Stimulated activated memory B cell treated with anti-CD40 and anti-IgM and Interleukin-4, amounts not matched to agents 10 μg/mL and 1 μg/mL and 100 μg/mL, for 72 hours (primary cell): ENCODE data around the gene PTPRM.

Source experiments
- ATAC-seq: fragments of 150-1000 bp; cut with Tn5 transposase; 2 replicates; pipeline ENCODE4 v1.10.0; 2021
- H3K27ac Mint-ChIP-seq: one replicate; pipeline ENCODE4 v1.8.0; 2022; ENCODE audit warnings: mild to moderate bottlenecking, mixed read lengths
- H3K27me3 Mint-ChIP-seq: one replicate; pipeline ENCODE4 v1.8.0; 2022; ENCODE audit warnings: mixed read lengths
- H3K36me3 Mint-ChIP-seq: one replicate; pipeline ENCODE4 v1.8.0; 2022; ENCODE audit warnings: mixed read lengths
- H3K4me1 Mint-ChIP-seq: one replicate; pipeline ENCODE4 v1.8.0; 2022; ENCODE audit warnings: mixed read lengths
- H3K4me3 Mint-ChIP-seq: one replicate; pipeline ENCODE4 v1.8.0; 2022; ENCODE audit warnings: mild to moderate bottlenecking, moderate library complexity, mixed read lengths
- H3K9me3 Mint-ChIP-seq: one replicate; pipeline ENCODE4 v1.8.0; 2022; ENCODE audit warnings: mixed read lengths

Gene PTPRM

DNA sequence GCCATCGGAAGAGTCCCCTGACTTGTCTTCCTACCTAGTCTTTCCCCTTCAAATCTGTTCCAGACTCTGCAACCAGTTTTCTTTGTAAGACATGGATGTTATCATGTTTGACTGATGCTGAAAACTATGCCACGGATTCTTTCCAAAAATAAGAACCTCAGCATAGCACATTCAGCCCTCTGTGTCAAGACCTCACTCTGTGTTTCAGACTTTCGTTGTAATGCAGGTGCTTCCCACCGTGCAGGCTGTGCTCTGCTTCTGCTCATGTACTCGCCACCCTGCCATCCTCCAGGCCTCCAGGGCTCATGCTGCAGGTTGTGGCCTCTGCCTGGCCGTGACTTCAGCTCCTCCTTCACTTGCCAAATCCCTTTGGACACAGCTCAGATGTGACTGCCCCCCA is 695.1 kb downstream of the PTPRM start:
- H3K27me3 Mint-ChIP-seq, result no peaks in the 10 kb centered on the region
- no peak for ATAC-seq
- no peak overlapping the region for H3K4me3 Mint-ChIP-seq
- no peaks in the 10 kb centered on the region for H3K4me1 Mint-ChIP-seq
- H3K9me3 Mint-ChIP-seq, result no peaks in the 10 kb centered on the region
- H3K27ac Mint-ChIP-seq, result no peak overlapping the region
- H3K36me3 Mint-ChIP-seq, result no peaks in the 10 kb centered on the region

DNA sequence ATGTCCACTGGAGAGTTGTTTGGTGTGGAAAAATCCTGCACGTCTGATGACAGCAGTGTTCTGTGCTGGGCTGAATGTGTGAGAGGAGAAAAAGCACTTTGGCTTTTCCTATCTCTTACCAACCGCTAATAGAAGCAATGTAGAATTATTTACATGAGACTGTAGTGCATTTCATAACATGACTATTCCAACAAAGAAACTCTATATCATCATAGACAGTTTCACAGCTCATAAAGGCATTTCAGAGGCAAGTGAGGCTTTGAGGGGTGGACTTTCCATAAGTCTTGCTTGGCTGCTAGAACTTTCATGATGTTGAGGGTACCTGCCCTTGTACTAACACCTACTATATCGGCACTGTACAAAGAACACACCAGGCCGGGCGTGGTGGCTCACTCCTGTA is 697.0 kb downstream of the PTPRM start:
- Mint-ChIP-seq H3K9me3 (no peaks in the 10 kb centered on the region), H3K27ac (no peak overlapping the region), H3K27me3 (no peaks in the 10 kb centered on the region), H3K36me3 (no peaks in the 10 kb centered on the region), H3K4me1 (no peaks in the 10 kb centered on the region), H3K4me3 (no peak overlapping the region)
- ATAC-seq, result no peak

DNA sequence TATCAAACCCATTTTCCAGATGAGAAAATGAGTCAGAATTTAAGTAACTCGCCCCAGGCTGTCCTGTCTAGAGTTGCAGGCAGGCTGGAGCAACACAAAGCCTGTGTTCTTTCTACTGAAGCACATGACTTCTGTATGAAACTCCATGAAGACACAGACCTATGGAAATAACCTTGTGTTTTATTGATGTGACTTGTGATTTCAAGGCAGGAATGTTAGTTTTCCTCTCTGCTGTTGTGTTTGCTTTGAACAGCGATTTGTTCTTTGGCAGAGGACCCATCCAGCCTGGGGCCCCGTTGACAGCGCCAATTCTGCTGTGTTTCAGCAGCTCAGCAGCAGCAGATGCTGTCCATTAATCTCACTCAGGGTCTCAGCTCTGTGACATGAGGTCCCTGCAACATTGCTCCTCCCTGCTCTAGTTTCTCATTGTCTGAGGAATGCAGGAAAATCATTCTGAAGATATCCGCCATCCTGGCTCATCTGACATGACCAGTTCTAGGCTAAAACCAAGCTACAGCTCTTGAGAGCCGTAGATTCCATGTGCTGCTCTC is 697.8 kb downstream of the PTPRM start:
- no peak overlapping the region for H3K27ac Mint-ChIP-seq
- H3K4me3 Mint-ChIP-seq, result no peak overlapping the region
- ATAC-seq, result no peak
- no peaks in the 10 kb centered on the region for H3K27me3 Mint-ChIP-seq
- no peaks in the 10 kb centered on the region for H3K4me1 Mint-ChIP-seq
- no peaks in the 10 kb centered on the region for H3K36me3 Mint-ChIP-seq
- H3K9me3 Mint-ChIP-seq, result no peaks in the 10 kb centered on the region

DNA sequence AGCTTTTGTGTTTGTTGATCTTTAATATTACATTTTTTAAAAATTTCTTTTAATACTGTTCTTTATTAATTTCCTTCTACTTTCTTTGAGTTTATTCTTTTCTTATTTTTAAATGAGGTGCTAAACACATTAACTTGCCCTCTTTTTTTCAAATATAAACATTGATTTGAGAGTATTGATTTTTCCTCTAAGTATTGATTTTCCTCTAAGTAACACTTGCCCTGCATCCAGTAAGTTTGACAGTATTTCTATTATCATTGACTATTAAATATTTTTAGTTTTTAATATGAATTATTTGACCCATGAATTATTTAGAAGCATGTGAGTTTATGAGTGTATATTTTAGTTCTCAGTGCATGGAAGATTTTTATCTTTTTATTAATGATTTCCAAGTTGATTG is 705.1 kb downstream of the PTPRM start:
- no peaks in the 10 kb centered on the region for H3K27me3 Mint-ChIP-seq
- no peaks in the 10 kb centered on the region for H3K36me3 Mint-ChIP-seq
- ATAC-seq, result no peak
- peaks cover 3% of the 10 kb centered on the region for H3K9me3 Mint-ChIP-seq
- H3K27ac Mint-ChIP-seq, result no peak overlapping the region
- H3K4me3 Mint-ChIP-seq, result no peak overlapping the region
- no peaks in the 10 kb centered on the region for H3K4me1 Mint-ChIP-seq

DNA sequence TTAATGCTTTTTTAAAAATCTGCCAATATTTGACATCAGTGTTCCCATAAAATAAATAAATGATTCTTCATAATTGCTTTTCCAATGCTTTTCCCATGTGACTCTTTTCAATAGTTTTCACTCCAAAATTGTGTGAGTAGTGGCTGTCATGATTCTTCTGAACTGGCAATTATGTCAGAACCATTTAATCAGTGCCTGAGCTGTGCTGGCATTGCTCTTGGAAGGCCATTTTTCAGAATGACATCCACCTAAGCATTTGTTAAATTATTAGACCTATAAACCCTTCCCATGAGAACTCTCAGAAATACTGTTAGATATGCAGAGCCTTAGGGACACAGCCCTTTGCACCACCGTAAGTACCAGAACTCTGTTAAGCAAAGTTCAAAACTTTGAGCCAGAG is 707.3 kb downstream of the PTPRM start:
- H3K9me3 Mint-ChIP-seq, result peaks cover 3% of the 10 kb centered on the region
- no peak overlapping the region for H3K4me3 Mint-ChIP-seq
- H3K4me1 Mint-ChIP-seq, result no peaks in the 10 kb centered on the region
- ATAC-seq, result no peak
- H3K36me3 Mint-ChIP-seq, result no peaks in the 10 kb centered on the region
- no peaks in the 10 kb centered on the region for H3K27me3 Mint-ChIP-seq
- no peak overlapping the region for H3K27ac Mint-ChIP-seq

DNA sequence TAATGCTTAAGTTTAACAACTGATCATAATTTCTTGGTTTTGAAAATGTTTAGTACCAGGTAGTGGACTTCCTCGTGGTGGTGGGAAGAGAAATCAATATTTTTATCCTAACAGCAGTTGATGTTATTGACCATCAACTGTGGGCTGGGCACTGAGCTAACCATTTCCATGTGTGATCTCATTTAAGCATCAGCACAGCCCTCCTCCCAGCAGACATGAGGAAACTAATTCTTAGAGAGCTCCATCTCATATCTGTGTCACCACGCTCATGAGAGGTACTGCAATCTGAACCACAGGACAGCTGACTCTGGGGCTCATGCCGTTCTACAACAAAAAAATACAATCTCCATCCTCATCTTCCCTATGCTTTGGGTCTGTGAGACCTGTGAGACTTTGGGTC is 709.3 kb downstream of the PTPRM start:
- no peak for ATAC-seq
- H3K9me3 Mint-ChIP-seq, result no peaks in the 10 kb centered on the region
- H3K4me1 Mint-ChIP-seq, result no peaks in the 10 kb centered on the region
- H3K27ac Mint-ChIP-seq, result no peak overlapping the region
- H3K4me3 Mint-ChIP-seq, result no peak overlapping the region
- H3K27me3 Mint-ChIP-seq, result no peaks in the 10 kb centered on the region
- H3K36me3 Mint-ChIP-seq, result no peaks in the 10 kb centered on the region

DNA sequence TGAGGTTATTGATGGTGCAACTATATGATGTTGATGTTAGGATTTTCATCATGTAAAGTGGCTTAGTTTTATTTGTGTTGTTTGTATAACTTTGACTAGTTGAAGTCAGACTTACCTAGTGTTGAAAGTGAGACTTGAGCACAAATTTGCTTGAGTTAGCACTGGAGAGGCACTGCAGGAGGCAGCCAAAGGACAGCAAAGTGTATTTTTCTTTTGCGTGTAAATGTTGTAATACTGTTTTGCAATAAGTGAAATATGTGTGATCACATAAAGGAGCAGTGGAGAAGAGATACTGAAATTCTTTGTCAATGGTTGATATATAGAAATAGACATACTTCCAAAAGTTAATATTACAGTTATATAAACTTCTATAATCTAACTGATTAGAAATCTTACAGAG is 710.2 kb downstream of the PTPRM start:
- H3K4me3 Mint-ChIP-seq, result no peak overlapping the region
- no peaks in the 10 kb centered on the region for H3K9me3 Mint-ChIP-seq
- no peak overlapping the region for H3K27ac Mint-ChIP-seq
- no peaks in the 10 kb centered on the region for H3K4me1 Mint-ChIP-seq
- no peak for ATAC-seq
- no peaks in the 10 kb centered on the region for H3K27me3 Mint-ChIP-seq
- H3K36me3 Mint-ChIP-seq, result no peaks in the 10 kb centered on the region

DNA sequence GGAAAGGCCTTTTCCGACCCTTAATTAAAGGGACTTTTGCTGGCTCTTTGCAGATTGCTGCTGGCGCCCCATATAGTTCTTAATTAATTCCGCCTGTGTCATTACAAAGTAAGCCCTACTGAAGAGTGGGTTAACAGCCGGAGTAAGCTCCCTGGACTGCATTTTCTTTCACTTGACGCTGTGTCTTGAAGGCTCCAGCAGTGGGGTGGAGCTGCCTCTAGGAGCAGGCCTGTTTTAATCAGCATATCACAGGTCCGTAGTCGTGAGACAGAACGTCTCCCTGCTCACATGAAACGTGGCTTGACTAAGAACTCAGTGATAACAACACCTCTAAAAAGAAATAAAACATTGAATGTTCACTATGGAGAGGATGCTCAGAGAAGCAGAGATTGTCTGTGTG is 712.2 kb downstream of the PTPRM start:
- no peaks in the 10 kb centered on the region for H3K4me1 Mint-ChIP-seq
- no peak for ATAC-seq
- no peak overlapping the region for H3K4me3 Mint-ChIP-seq
- H3K27ac Mint-ChIP-seq, result no peak overlapping the region
- H3K27me3 Mint-ChIP-seq, result no peaks in the 10 kb centered on the region
- H3K9me3 Mint-ChIP-seq, result no peaks in the 10 kb centered on the region
- no peaks in the 10 kb centered on the region for H3K36me3 Mint-ChIP-seq

DNA sequence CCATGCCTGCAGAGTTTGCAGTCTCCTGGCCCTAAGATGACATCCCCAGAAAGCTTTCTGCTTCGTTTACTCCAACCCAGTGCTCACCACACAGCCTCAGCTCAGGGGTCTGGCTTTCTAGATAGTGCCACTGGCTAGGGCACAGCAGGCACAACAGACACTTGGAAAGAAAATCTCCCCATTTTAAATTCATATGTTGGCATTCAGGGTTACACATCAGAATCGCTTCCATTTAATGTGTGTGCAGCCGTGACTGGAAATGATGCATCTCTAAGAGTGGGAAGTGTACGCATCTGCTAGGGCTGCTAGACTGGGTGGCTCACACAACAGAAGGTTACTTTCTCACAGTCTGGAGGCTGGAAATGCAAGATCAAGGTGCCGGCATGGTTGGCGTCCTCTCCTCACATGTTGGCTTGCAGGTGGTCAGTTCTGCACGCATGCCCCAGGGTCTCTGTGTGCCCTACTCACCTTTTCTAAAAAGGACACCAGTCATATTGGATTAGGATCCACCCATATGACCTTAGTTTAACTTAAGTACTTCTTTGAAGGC is 712.7 kb downstream of the PTPRM start:
- Mint-ChIP-seq H3K4me1 (no peaks in the 10 kb centered on the region), H3K4me3 (no peak overlapping the region), H3K27ac (no peak overlapping the region), H3K36me3 (no peaks in the 10 kb centered on the region), H3K9me3 (no peaks in the 10 kb centered on the region), H3K27me3 (no peaks in the 10 kb centered on the region)
- no peak for ATAC-seq

DNA sequence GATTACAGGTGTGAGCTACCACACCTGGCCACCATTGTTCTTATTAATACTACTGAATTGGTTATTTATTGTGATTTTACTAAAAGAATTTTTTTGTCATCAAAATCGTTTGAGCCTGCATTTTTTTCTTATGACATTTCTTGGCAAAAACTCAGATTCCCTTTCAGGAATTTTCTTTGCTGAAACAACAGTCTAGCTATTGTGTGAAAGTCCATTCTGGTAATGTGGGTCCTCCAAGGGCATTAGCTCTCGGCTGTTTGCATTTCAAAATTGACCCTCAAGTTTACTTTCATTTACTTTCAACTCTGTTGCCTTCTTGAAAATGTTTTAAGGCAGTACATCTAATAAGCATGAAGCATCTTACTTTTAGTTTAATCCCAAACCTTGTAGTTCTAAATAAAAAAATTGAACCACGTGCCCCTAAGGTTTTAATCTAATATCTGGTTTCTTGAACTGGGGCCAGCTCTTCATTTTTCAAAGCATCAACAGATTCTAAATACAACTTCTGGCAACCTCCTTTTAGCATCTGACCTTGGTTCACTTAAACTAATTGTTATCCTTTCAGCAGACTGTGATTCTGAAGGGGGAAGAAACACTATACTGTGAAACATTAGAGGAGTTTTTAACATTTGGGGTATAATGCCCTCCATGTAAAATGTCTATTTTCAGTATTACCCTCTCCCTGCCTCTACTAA is 716.9 kb downstream of the PTPRM start:
- no peak overlapping the region for H3K4me3 Mint-ChIP-seq
- ATAC-seq, result no peak

DNA sequence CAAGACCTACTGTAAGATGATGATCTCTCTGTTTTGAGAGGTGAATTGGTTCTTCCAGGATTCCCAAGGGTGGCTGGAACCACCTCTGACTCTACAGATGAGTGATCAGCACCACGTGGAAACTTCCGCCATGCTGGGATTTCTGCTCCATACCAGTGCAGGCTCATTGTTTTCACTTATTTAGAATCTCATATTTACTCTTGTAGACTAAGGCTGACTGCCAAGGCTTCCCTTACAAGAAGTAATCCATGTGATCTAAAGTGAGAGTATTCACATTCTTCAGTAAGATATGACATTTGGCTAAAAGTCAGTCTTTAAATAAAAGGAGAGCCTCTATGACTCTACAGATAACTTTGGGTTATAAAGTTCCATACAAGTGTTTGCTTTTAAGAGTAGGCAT is 719.2 kb downstream of the PTPRM start:
- Mint-ChIP-seq H3K36me3 (no peaks in the 10 kb centered on the region), H3K27me3 (no peaks in the 10 kb centered on the region), H3K27ac (no peak overlapping the region), H3K4me3 (no peak overlapping the region), H3K4me1 (no peaks in the 10 kb centered on the region), H3K9me3 (no peaks in the 10 kb centered on the region)
- ATAC-seq, result no peak

More for the DNA sequence above, 716.9 kb downstream of the PTPRM start:
- no peaks in the 10 kb centered on the region for H3K36me3 Mint-ChIP-seq
- no peak overlapping the region for H3K27ac Mint-ChIP-seq
- H3K4me1 Mint-ChIP-seq, result no peaks in the 10 kb centered on the region
- no peaks in the 10 kb centered on the region for H3K27me3 Mint-ChIP-seq
- H3K9me3 Mint-ChIP-seq, result no peaks in the 10 kb centered on the region

DNA sequence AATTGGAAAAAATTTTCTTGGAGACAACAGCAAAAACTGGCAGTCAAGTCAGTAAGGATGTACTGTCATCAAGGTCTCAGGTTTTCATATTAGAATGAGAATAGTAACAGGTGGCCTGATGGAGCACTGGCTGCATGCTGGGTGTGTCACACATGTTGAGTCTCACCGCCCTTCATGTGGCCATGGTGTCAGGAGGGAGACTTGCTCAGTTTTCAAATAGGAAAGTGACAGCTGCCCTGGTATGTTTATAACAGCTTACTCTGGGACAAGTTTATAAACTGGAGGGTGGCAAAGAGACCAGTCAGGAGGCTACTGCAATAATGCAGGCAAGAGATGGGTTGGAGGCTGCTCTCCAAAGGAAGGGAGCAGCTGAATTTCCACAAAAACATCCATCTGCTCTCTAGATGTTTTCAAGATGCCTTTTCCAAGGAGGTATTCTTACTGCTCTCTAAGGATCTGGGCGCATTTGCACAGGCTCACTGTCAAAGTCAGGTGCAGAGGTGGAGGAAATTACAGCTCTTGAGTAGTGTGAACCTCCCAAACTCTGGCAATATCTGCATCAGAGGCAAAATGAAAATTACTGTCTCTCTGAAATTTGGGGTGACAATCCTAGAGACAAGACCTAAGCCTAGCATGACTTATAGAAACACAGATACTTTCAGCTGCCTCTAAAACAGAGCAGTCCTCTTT is 720.2 kb downstream of the PTPRM start:
- no peak for ATAC-seq
- no peak overlapping the region for H3K27ac Mint-ChIP-seq

DNA sequence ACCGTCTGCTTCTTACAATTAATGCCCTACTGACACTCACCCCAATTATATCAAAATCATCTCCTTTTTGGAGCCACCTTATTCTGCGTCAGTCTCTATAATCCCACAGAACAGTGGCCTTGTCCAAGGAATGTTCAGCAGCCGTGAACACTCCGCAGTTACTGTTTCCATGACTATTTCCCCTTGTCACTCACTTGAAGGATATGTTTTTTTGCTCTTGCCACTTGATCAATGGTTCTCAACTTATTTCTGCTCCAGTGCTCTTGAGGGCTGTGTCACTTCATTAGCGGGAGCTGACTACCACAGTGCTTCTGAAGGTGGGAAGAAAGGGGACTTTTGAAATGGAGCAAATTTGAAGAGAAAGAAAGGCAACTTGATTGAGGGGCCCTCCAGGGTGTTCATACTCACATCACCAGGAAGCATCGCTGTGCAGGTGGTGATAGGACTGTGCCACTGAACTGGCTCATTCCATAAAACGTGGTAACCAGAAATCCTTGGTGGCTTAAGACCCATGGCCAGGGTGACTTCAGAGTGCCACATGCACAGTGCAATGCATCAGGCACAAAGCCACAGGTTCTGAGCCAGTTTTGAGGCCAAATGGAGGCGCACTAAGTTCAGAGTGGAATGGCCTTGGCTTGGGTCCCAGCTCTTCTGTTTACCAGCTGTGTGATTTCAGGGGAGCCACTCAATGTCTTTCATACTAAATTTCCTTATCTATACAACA is 721.5 kb downstream of the PTPRM start:
- Mint-ChIP-seq H3K27ac (no peak overlapping the region), H3K36me3 (no peaks in the 10 kb centered on the region), H3K4me1 (no peaks in the 10 kb centered on the region), H3K27me3 (no peaks in the 10 kb centered on the region), H3K4me3 (no peak overlapping the region), H3K9me3 (no peaks in the 10 kb centered on the region)
- ATAC-seq, result no peak

More for the DNA sequence above, 720.2 kb downstream of the PTPRM start:
- Mint-ChIP-seq H3K27me3 (no peaks in the 10 kb centered on the region), H3K4me1 (no peaks in the 10 kb centered on the region), H3K36me3 (no peaks in the 10 kb centered on the region), H3K4me3 (no peak overlapping the region), H3K9me3 (no peaks in the 10 kb centered on the region)

DNA sequence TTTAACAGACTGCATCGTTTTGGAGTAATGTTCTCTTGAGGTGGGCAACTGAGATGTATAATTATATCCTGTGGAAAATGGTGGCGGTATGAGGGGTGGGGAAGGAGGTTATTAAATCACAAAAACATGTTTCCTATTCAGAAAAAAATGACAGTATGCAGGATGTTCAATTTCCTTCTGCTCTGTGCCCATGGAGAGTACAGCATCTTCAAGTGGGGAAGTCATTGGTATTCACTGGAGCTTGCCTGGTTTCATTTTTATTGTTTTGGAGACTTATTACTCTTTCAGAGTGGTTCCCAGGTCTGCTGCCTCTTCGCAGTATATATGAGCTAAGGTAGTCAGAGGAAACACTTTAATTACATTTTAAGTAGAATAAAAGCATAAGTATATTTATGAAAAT is 723.3 kb downstream of the PTPRM start:
- Mint-ChIP-seq H3K4me3 (no peak overlapping the region), H3K27ac (no peak overlapping the region), H3K27me3 (no peaks in the 10 kb centered on the region), H3K36me3 (no peaks in the 10 kb centered on the region), H3K4me1 (no peaks in the 10 kb centered on the region), H3K9me3 (no peaks in the 10 kb centered on the region)
- no peak for ATAC-seq

DNA sequence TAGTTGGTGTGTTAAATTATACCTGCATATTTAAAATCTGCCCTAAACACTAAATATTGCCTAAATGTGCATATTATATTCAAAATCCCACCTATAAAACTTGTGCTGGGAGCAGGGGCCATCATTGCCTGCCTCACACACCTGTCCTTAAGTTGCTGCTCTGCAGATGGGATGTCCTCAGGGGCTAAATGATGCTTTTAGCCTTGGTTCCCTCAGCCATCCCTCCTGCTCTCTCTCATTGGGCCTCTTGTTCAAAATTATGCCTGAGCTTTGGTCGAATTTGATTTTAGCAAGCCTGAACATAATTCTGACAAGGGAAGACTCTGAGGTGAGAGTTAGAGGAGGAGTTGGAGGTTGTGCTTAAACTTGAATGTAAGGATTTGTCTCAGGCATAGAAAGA is 723.8 kb downstream of the PTPRM start:
- Mint-ChIP-seq H3K4me1 (no peaks in the 10 kb centered on the region), H3K27me3 (no peaks in the 10 kb centered on the region), H3K36me3 (no peaks in the 10 kb centered on the region), H3K4me3 (no peak overlapping the region), H3K27ac (no peak overlapping the region), H3K9me3 (no peaks in the 10 kb centered on the region)
- no peak for ATAC-seq
